ENCODE results near the gene SYNC. TPM values are rescaled to one million over a fixed set of nuclear protein-coding genes. Genes with fewer than 3 reads are reported as not detected.

Gene SYNC
- total and polyA plus RNA-seq, 2 donors (not counting 3 experiments of a cell fraction or from before 2014, with no cell fraction given) = 3.5 to 9.4 TPM

GRCh38 chr1:32729254-32730046 is 26.9 kb upstream of the SYNC start:
- no peak for DNase-seq (ENCODE audit: low read depth, low spot score)
- H3K9ac ChIP-seq (replicated peaks; ENCODE audit: extremely low read depth, insufficient read depth, low read length) = no peak overlapping the region
- no peaks in the 10 kb centered on the region for H4K20me1 ChIP-seq (replicated peaks; ENCODE audit: control insufficient read depth, extremely low read depth, insufficient read depth, low read length)
- H3K4me1 ChIP-seq (ENCODE audit: control insufficient read depth, extremely low read depth, insufficient read depth, low read length) = peaks cover 12% of the 10 kb centered on the region
- BruUV-seq (replicated peaks) = no TSS peak
- H3K79me2 ChIP-seq (ENCODE audit: control insufficient read depth, insufficient read depth, low read length) = no peaks in the 10 kb centered on the region
- no peak overlapping the region for H2AFZ ChIP-seq (ENCODE audit: low read depth, low read length)
- no peak overlapping the region for H3K4me2 ChIP-seq (ENCODE audit: insufficient read depth, low read length)
- H3K4me3 ChIP-seq (replicated peaks in 1 of 3; ENCODE audit: insufficient read depth in 1 of 3, low read depth in 1 of 3, low read length in 3 of 3) = no peak overlapping the region
- TF ChIP-seq, protein P1, sequence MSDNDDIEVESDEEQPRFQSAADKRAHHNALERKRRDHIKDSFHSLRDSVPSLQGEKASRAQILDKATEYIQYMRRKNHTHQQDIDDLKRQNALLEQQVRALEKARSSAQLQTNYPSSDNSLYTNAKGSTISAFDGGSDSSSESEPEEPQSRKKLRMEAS (IDR thresholded peaks at IDR 0.05; ENCODE audit: insufficient read depth, insufficient read length) = no peak
- no peak for TF ChIP-seq CTCF (IDR thresholded peaks at IDR 0.05; ENCODE audit: extremely low read depth in 1 of 2, insufficient read depth in 1 of 2, low read depth in 1 of 2, low read length in 2 of 2)
- TF ChIP-seq EZH2 (IDR thresholded peaks at IDR 0.05; ENCODE audit: borderline replicate concordance, low read depth, low read length, severe bottlenecking) = no peak
- TF ChIP-seq FOS (IDR thresholded peaks at IDR 0.05; ENCODE audit: borderline replicate concordance, insufficient read depth, low read length) = no peak
- no peak for TF ChIP-seq GATA2 (IDR thresholded peaks at IDR 0.05; ENCODE audit: insufficient read depth, insufficient read length, low read depth, low read length)
- no peak for TF ChIP-seq JUN (IDR thresholded peaks at IDR 0.05; ENCODE audit: borderline replicate concordance, insufficient read depth, insufficient read length, low read depth)
- TF ChIP-seq POLR2A (IDR thresholded peaks at IDR 0.05; ENCODE audit: low read depth, low read length) = no peak
- TF ChIP-seq MYC (IDR thresholded peaks at IDR 0.05; ENCODE audit: low read depth, low read length) = no peak
- TF ChIP-seq POLR2AphosphoS5 (IDR thresholded peaks at IDR 0.05; ENCODE audit: insufficient read depth, low read depth, low read length) = no peak
- ChIA-PET POLR2A (no interaction called here), CTCF (interaction anchor here (0.8 to 3.3 kb wide), 11 partner anchors 12 to 66 kb away, joined by 3 to 20 read pairs (median 5); no protein-coding TSS in a partner anchor)
- dilution Hi-C loops (cut with MboI; ENCODE audit: extremely low pct_ligation_motif_present, low sequenced_read_pairs) = no loop called here
- no peaks in the 10 kb centered on the region for H3K9me3 ChIP-seq (replicated peaks; ENCODE audit: control insufficient read depth, insufficient read depth, low read length)
- no peaks in the 10 kb centered on the region for H3K9me1 ChIP-seq (replicated peaks; ENCODE audit: control insufficient read depth, extremely low read depth, insufficient read depth, low read length)
- no peak overlapping the region for H3K27ac ChIP-seq (ENCODE audit: insufficient read depth, low read depth, low read length)
- H3K27me3 ChIP-seq (ENCODE audit: control insufficient read depth in 2 of 2, insufficient read depth in 2 of 2, low read length in 2 of 2) = peaks cover 0 to 2% of the 10 kb centered on the region in 2 experiments
- FAIRE-seq = peak; percentile 24
- intact Hi-C loops (cut with micrococcal nuclease) = no loop called here
- H3K36me3 ChIP-seq (ENCODE audit: control insufficient read depth in 2 of 2, extremely low read depth in 1 of 2, insufficient read depth in 2 of 2, low read length in 2 of 2) = no peaks in the 10 kb centered on the region
